GM21717 (cell line): ENCODE results near the gene CLCN4.

Source experiments
- ATAC-seq: cut with Tn5 transposase; IDR thresholded peaks from one replicate; pipeline ENCODE4 v1.9.1; 2021; ENCODE audit warnings: mild to moderate bottlenecking, moderate library complexity; ENCODE audit not compliant: unreplicated experiment

The CLCN4 gene

GRCh38 chrX:10190367-10190766 is 33.6 kb downstream of the CLCN4 start:
- peak; percentile 57 for ATAC-seq

GRCh38 chrX:10193587-10193986 is 36.8 kb downstream of the CLCN4 start:
- no peak for ATAC-seq

GRCh38 chrX:10195425-10195824 is 38.6 kb downstream of the CLCN4 start:
- ATAC-seq = no peak

GRCh38 chrX:10195947-10196346 is 39.2 kb downstream of the CLCN4 start:
- no peak for ATAC-seq

- no peak for ATAC-seq
Observed at GRCh38 chrX:10197279-10198210, 40.8 kb downstream of the CLCN4 start.

GRCh38 chrX:10198254-10198653 is 41.5 kb downstream of the CLCN4 start:
- ATAC-seq = no peak

- no peak for ATAC-seq
Observed at GRCh38 chrX:10199212-10199611, 42.4 kb downstream of the CLCN4 start.

- ATAC-seq = no peak
Observed at GRCh38 chrX:10203617-10204016, 46.8 kb downstream of the CLCN4 start.

GRCh38 chrX:10206317-10206716 is 49.5 kb downstream of the CLCN4 start:
- no peak for ATAC-seq

- ATAC-seq = no peak
Observed at GRCh38 chrX:10208281-10208856, 51.6 kb downstream of the CLCN4 start.

GRCh38 chrX:10208953-10209352 is 52.2 kb downstream of the CLCN4 start:
- ATAC-seq = no peak

GRCh38 chrX:10212395-10212794 is 55.6 kb downstream of the CLCN4 start:
- no peak for ATAC-seq

GRCh38 chrX:10213716-10214115 is 56.9 kb downstream of the CLCN4 start:
- ATAC-seq = no peak

GRCh38 chrX:10216208-10216607 is 59.4 kb downstream of the CLCN4 start:
- no peak for ATAC-seq

- ATAC-seq = no peak
Observed at GRCh38 chrX:10217198-10217597, 60.4 kb downstream of the CLCN4 start.

GRCh38 chrX:10221651-10222050 is 64.9 kb downstream of the CLCN4 start:
- ATAC-seq = no peak

- ATAC-seq = no peak
Observed at GRCh38 chrX:10223276-10223675, 66.5 kb downstream of the CLCN4 start.

GRCh38 chrX:10223781-10224180 is 67.0 kb downstream of the CLCN4 start:
- ATAC-seq = no peak

- no peak for ATAC-seq
Observed at GRCh38 chrX:10230222-10230621, 73.4 kb downstream of the CLCN4 start.

GRCh38 chrX:10231461-10231860 is 74.7 kb downstream of the CLCN4 start:
- no peak for ATAC-seq

- no peak for ATAC-seq
Observed at GRCh38 chrX:10233173-10233572, 76.4 kb downstream of the CLCN4 start.

- no peak for ATAC-seq
Observed at GRCh38 chrX:10233696-10234095, 76.9 kb downstream of the CLCN4 start.
